KBM-7 (cell line): ENCODE data around the gene GABBR2.

ENCODE experiments used
- DNase-seq: peaks from one replicate; pipeline ENCODE4 v3.0.0-alpha.2; 2015
- in situ Hi-C: fragments of 300-500 bp; cut with MboI; formaldehyde crosslinking; loops from 2 replicates; pipeline ENCODE4 v1.14.3; 2020; ENCODE audit warnings: low sequenced_read_pairs, low pct_unique_long_range_greater_than_20kb, mixed read lengths

Gene GABBR2

DNA sequence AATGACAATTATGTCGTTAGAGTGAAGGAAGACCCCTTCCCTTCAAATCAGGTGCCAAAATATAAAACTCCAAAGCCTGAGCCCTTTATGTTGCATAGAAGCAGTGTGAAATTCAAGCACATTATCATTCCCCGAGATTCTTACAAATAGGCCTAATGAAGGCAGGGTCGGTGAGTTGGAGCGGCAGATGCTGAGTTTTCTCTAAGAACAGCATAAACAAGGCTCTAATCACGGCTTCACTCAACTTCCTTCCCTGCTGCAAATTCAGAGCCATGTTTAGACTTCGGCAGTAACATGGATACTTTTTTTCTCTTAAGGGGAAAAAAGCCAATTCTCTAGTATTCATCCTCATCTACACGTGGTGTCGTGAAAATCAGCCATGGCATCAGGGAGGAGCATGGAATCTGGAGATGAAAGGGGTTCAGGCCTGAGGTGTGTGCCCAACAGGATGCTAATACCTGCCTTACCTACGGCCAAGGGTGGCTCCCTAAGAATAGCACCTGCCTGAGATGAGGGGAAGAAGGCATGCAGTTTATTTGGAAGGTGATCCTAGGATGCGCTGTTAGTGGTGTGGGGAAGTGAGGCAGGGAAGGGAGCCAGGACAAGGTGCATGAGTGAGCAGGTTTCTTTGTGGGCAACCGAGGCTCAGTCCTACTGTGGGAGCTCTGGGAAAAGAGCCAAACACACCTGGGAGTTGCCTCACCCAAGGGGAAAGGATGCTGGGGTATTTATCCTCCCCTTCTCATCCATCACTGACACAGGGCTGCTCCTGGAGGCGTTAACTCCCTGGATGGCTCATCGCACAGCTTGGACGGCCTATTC lies 306.5 kb downstream of the GABBR2 start:
- DNase-seq, result no peak
- in situ Hi-C loops, result no loop called here

DNA sequence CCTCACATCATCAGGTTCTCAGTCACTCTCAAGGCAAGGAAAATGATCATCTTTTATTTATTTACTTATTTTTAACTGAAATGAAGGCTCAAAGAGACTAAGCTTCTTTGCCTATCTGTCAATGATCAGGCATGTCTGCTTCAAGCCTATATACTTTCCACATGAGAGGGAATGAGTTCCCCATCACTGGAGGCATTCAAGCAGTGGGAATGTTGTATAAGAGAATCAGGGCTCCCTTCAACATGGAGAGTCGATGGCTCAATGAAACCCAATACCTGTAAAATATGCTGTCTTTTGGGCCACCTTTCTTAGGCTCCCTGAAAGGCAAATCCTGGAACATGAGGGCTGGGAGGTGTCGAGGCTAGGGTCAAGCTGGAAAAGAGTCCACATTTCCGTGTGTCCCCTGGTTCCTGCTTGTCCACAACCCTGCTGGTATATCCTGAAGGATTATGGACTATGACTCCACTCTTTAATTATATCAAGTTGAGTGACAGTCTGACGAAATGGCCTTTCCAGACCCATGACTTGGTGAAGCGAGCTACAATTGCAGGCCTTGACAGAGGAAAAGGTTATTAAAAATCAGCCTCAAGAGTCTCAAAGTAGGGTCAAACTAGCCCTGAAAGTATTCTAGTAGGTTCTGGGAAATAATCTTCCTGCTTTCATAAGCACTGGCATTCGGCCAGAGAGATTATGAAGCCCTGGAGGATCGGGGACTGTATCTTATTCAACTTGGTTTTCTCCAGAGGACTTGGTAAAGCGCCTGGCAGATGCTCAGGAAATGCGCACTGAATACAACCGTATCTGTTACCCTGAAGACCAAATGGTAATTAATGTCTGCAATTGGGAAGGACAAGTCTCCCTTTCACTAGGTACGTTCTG lies 307.4 kb downstream of the GABBR2 start:
- in situ Hi-C loops, result no loop called here

DNA sequence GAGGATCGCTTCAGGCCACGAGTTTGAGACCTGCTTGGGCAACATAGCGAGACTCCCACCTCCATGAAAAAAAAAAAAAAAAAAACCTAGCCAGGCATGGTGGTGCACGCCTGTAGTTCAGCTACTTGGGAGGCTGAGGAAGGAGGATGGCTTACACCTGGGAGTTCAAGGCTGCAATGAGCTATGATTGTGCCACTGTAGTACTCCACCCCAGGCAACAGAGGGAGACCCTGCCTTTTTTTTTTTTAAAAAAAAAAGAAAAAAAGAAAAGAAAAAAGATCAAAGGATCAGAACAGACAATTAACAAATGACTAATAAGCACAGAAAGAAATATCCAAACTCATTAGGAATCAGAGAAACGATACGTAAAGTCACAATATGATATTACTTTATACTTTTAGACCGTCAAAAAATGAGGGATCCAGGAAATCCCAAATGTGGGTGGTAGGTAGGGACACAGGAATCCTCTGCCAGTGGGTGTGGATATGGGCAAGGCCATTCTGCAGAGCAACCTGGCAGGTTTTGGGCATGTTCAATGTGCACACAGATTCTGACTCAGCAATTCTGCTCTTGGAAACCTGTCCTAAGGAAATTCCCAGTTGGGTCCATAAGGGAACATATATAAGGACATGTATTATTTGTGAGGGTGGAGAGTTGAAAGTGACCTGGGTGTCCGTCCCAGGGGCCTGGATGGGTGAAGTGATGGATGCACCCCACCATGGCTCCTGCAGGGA lies 308.6 kb downstream of the GABBR2 start:
- in situ Hi-C loops, result no loop called here
- DNase-seq, result no peak

More for the DNA sequence above, 307.4 kb downstream of the GABBR2 start:
- no peak for DNase-seq

DNA sequence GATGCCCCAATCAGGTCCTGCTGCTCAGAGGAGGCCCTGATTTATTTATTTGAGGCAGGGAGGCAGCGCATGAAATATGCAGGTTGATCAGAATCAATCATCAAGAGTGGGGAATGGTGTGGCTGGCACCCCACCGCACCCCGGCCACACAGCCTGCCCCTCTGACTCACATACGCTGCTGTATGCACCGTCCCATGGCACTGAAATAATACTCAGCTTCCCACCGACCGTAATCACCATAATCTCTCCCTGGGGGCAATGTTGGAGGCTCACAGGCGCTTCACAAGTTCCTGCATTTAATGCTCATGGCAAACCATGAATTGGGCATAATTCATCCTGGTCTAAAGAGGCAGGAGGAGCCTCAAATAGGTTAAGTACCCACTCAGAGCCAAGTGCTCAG lies 312.1 kb downstream of the GABBR2 start:
- DNase-seq, result no peak
- in situ Hi-C loops, result no loop called here

DNA sequence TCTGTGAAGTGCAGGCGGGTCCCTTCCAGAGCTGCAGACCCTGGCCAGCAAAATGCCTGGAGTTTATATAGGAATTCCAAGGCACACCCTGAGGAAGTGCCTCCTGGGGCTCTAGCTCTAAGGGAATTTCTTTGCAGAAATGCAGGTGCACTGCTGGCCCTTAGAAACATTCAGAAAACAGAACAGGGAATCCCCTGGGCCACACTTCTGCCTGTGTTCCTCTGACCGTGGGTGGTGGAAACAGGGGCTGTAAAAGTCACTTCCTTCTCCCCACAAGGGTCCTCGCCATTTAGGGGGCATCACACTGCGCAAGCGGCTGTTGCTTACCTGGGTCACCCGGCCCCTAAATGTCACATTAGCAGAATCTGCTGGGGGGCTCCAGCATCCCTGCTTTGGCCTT lies 312.5 kb downstream of the GABBR2 start:
- in situ Hi-C loops, result no loop called here
- DNase-seq, result no peak

DNA sequence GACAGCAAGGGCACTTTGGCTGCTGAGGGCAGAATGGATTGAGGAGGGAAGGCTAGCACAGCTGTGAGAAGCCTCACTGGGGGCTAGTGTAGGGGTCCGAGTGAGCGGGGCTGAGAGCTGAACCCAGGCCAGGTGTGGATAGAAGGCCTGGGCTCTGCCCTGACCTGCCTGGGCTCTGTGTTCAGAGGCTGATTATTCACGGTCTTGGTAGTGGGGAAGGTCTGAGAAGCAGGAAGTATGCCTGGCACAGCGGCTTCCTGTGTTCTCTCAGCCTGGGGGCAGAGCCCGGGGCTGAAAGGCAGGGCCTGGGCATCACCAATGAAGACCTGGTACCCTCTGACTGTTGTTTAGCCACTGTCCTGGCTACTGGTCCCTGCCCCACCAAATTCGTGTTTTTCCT lies 316.9 kb downstream of the GABBR2 start:
- in situ Hi-C loops, result no loop called here
- no peak for DNase-seq

DNA sequence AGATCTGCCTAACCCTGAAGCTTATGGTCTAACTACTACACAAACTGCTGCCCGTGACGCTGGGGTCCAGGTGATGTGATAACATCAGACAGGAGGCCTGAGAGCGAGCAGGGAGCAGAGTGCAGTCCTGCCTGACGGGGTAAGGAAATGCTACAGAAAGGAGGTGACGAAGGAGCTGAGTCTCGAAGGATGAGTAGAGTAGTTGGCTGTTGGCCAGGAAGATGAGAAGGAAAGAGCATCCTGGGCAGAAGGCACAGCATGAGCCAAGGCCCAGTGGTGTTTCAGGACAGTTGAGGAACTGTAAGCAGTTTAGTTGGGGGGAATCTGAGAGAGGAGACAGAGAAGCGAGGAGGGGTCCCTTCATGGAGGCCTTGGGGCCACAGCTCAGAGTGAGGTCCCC lies 317.3 kb downstream of the GABBR2 start:
- no peak for DNase-seq
- in situ Hi-C loops, result no loop called here

DNA sequence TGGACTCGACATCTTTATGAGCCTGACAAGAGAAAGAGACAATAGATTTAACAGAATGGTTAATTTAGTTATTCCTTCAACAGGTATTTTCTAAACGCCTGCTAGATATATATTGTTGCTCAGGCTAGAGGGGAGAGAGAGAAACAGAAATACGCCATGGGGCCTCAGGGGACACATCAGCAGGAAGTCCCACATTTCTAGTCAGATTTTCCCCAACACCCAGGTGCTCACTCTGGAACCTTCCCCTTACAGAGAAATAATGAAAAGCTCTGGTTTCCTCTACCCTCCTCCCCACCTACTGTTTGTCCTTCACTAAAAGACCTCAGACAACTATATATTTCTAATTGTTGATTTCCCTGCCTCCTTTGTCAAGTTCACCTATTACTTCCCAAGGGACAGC lies 323.0 kb downstream of the GABBR2 start:
- in situ Hi-C loops, result no loop called here

DNA sequence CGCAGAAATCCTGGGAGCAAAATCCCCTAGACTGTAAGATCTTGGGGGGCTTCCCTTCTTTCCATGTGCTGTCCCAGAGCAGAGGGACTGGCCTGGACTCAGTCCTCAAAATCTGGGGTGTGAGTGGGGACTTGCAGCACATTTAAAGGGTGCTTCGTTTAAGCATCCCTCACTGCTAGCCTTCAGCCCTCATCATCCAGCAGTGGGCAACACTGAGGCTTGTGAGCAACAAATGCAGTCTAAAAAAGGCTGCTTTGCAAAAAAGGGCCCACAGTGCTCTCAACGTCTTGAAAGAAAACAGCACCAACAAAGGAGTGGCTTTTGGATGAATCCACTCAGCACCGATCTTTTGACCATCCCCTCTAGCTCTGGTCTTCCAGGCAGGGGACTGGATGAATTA lies 325.0 kb downstream of the GABBR2 start:
- no peak for DNase-seq
- in situ Hi-C loops, result no loop called here

More for the DNA sequence above, 323.0 kb downstream of the GABBR2 start:
- DNase-seq, result no peak

DNA sequence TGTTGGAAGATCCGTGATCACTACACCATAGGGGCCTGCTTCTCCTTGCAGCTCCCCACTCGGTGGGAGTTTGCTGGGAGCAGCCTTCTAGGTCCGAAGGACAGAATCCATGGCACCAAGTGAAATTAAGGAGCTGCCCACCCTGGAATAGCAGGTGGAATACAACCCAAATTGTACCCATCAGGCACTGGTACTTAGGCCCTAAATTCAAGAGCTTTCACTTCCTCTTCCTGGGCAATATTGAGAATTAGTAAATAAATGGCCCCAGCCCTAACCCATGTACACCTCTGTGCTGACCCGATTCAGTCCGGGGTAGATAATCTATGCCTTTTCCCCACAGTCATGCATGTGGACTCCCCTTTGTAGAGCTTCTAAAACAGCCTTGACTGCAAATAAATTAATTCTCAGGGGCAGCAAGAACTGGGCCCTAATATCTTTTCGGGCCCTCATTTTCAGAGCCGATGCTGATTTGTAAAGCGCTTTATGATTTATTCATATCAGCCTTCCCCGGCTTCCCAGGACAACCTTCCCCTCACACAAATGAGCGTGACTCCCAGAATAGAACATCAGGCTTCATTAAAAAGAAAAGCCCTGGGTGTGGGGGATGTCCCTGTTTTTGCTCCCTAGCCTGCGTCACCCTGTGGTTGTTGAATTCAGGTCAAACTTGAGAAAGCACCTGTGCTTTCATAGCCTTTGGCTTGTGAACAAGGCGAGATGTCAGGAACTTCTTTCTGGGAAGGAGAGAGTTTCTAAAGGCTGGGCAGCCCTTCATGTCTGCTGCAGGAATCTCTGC lies 327.2 kb downstream of the GABBR2 start:
- DNase-seq, result no peak

DNA sequence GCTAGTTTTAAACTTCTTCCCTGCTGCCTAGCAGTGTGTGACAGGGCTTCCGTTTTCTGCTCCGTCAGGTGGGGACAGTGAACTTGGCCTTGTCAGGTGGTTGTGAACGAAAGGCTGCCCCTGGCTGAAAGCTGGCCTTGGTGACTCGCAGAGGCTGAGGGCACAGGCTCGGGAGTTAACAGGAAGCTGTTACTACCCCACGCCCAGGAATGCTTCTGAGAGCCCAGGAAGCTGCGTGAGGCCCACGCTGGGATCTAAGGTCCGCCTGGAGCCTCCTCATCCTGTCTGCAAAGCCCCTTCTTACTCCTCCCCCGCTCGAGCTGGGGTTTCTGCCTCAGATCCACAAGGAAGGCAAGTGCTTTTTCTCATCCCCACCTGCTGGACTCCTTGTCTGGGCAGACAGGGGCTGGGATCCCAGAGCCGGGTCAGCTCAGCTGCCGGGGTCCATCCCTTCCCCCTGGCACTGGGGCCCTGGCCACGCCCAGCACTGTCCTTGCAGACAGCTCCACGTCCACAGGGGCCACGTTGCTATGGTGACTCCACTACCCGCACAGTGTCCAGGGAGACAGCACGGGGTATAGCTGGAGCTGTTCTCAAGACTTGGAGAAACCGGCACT lies 328.6 kb downstream of the GABBR2 start:
- in situ Hi-C loops, result no loop called here
- peak; percentile 2 for DNase-seq

More for the DNA sequence above, 327.2 kb downstream of the GABBR2 start:
- in situ Hi-C loops, result no loop called here

DNA sequence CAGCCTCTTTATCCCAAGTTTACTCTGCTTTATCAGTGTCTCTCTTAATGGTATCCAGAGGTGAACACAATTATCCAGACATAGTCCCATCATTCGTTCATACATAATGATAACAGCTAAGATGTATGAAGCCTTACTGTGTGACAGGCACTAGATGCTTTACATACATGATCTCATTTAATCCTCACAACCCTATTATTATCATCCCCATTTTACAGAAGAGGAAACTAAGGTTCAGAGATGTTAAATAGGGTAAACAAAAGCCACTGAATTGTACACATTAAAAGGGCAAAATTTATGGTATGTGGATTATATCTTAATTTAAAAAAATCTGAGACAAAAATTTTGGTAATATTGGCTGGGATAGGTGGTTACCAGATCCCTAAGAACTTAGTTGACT lies 329.2 kb downstream of the GABBR2 start:
- in situ Hi-C loops, result no loop called here
- DNase-seq, result no peak

DNA sequence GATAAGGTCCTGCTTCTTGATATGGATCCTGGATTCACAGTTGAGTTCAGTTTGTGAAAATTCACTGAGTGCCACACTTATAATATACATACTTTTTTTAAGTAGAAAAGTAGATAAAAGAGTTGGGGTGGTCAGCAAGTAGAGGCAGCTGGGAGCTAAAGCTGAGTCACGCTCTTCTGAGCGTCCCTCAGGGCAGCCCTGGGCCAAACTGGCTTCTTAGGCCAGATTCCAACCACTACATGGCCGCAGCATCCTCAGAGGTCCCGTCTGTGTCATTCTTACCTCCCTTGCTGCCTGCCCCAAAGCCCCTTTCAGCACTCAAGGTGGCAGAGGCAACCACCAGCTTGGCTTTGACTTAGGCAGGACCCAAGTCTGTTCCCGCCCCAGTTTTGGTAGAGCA lies 329.9 kb downstream of the GABBR2 start:
- in situ Hi-C loops, result no loop called here
- no peak for DNase-seq

DNA sequence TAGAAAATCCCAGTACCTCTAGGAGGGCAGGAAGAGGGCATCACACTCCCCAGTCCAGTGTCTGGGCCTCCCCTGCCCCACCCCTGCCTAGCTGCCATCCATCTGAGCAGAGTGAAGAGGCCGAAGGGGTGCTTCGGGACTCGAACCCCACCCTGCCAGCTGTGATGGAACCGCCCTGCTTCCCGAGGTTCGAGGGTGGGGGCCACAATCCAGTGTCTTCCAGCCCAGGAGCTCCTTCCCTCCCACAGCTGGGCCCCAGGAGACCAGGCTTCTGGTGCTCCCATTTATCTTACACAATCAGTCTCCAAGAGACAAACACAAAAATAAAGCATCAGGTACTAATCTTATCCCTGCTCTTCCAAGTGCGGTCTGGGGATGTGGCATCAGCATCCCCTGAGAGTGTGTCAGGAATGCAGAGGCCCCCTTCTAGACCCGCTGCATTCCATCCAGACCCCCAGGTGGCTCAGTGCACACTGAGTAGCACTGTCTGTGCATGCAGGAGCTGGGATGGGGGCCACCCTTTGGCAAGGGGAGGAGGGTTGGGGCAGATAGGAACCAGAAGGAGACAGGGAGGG lies 330.4 kb downstream of the GABBR2 start:
- in situ Hi-C loops, result no loop called here
- no peak for DNase-seq

DNA sequence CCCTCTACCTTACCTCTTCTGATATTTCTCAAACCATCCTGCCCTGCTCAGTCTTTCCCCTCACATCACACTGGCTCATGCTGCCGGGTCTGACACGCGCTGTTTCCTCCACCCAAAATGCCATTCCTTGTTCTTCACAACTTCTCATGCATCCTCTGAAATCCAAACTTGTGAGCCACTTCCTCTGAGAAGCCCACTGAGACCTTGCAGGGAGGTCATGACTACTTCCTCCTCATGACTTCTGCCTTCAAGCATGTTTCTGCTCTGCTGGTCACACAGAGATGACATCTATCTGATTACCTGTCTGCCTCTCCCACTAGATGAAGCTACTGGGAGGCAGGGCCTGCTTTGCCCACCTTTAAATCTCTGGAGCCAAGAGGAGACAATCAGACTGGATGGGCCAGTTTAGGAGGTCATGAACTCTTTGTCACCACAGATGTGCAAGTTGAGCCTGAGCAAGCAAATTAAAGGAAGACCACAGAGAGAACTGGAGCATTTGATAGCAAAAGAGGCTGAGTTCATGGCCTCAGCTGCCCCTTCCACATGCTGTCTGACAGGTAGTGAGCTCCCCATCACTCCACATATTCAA lies 333.5 kb downstream of the GABBR2 start:
- in situ Hi-C loops, result no loop called here
- DNase-seq, result peak; percentile 3

DNA sequence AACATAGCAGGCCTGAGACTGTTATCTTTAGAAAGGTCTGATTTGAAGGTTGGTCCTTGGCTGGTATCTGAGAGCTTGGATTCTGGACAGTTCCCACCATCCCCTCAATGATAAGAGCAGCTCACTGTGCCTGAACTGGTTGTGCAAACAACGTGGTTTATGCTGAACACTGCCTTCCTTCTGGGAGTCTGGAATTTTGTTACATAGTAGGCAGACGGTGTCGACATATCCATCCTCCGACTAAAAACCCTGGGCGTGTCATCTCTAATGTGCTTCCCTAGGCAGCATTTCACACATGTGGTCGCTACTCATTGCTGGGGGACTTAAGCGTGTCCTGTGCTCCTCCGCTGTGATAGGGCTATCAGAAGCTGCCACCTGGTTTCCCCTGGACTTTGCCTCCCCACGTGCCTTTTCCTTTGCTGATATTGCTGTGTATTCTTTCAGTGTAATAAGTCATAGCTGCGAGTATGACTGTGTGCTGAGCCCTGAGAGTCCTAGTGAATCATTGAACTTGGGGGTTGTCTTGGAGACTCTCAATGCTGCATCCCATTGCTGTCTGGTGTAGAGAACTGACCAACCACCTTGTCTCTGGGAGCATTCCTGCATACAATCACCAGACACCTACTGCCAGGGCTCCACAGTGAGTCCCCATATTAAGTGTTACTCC lies 334.2 kb downstream of the GABBR2 start:
- in situ Hi-C loops, result no loop called here
- no peak for DNase-seq

DNA sequence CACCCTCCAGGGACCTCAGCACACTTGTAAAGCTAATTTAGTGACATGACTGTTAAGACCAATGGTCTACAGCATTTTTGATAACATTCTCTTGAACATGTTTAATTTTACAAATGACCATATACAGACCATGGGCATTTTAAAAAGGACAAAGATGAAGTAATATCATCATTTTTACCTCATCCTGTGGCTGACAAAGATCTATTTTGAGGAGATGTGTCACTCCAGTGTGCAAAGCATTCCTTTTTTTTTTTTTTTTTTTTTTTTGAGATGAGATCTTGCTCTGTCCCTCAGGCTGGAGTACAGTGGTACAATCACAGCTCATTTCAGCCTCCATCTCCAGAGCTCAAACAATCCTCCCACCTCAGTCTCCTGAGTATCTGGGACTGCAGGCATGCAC lies 335.1 kb downstream of the GABBR2 start:
- in situ Hi-C loops, result no loop called here
- DNase-seq, result no peak
